Measurements from ENCODE around the gene KDM4C.

- TF ChIP-seq CTCF (IDR thresholded peaks at IDR 0.05): no peak
- TF ChIP-seq POLR2AphosphoS5 (IDR thresholded peaks at IDR 0.05; ENCODE audit: low read depth, low read length): no peak
- TF ChIP-seq REST (IDR thresholded peaks at IDR 0.05; ENCODE audit: insufficient read depth in 1 of 2, low read depth in 2 of 2, low read length in 1 of 2): no peak
- TF ChIP-seq SIN3A (IDR thresholded peaks at IDR 0.05; ENCODE audit: borderline replicate concordance, insufficient read depth, low read depth, low read length): no peak
- no peak for TF ChIP-seq TCF7L2 (IDR thresholded peaks at IDR 0.05; ENCODE audit: low read depth, low read length)
These were observed 138.8 kb downstream of the KDM4C start for GRCh38 chr9:6896562-6896961.
